ENCODE results near the gene EIF4A2.

Gene EIF4A2

GRCh38 chr3:186772281-186772694, 11.1 kb upstream of the EIF4A2 start:
- Histone ChIP-seq H2AFZ (ENCODE audit: low read depth, low read length) (peak overlapping the region; percentile 79), H3K4me2 (ENCODE audit: insufficient read depth, low read length) (peak overlapping the region; percentile 69), H3K79me2 (ENCODE audit: insufficient read depth, low read length) (no peaks in the 10 kb centered on the region), H3K4me3 (ENCODE audit: low read depth in 1 of 2, low read length in 2 of 2) (peak overlapping the region; percentile 12 to 53; a peak in 3 of 4 replicates), H3K36me3 (ENCODE audit: insufficient read depth, low read length) (no peaks in the 10 kb centered on the region), H3K9ac (ENCODE audit: low read depth, low read length) (peak overlapping the region; percentile 42), H4K20me1 (ENCODE audit: insufficient read depth, low read length) (peaks cover 6% of the 10 kb centered on the region; the same call in 1 of the 2 replicates), H3K27me3 (ENCODE audit: insufficient read depth, low read length, poor library complexity) (peaks cover 24% of the 10 kb centered on the region), H3K4me1 (ENCODE audit: insufficient read depth, low read length) (peaks cover 20% of the 10 kb centered on the region), H3K9me3 (ENCODE audit: insufficient read depth, low read length, severe bottlenecking) (no peaks in the 10 kb centered on the region), H3K27ac (ENCODE audit: low read length) (no peak overlapping the region)
- peak; percentile 70 for ATAC-seq (ENCODE audit: insufficient read depth, low read depth)
- TF ChIP-seq CTCF (IDR thresholded peaks at IDR 0.05; ENCODE audit: borderline replicate concordance, extremely low read depth, low read length, poor library complexity, severe bottlenecking) (no peak), EZH2 (IDR thresholded peaks at IDR 0.05; ENCODE audit: borderline replicate concordance, low read depth, low read length, severe bottlenecking) (peak; percentile 56)
- DNase-seq = no peak

GRCh38 chr3:186772701-186773417, 10.5 kb upstream of the EIF4A2 start:
- Histone ChIP-seq H4K20me1 (ENCODE audit: insufficient read depth, low read length) (peaks cover 6% of the 10 kb centered on the region; the same call in 1 of the 2 replicates), H3K4me2 (ENCODE audit: insufficient read depth, low read length) (peak overlapping the region; percentile 69), H3K36me3 (ENCODE audit: insufficient read depth, low read length) (no peaks in the 10 kb centered on the region), H3K27ac (ENCODE audit: low read length) (no peak overlapping the region; the same call in 1 of the 2 replicates), H3K27me3 (ENCODE audit: insufficient read depth, low read length, poor library complexity) (peaks cover 24% of the 10 kb centered on the region), H3K4me1 (ENCODE audit: insufficient read depth, low read length) (peaks cover 20% of the 10 kb centered on the region), H3K9ac (ENCODE audit: low read depth, low read length) (peak overlapping the region; percentile 42), H3K9me3 (ENCODE audit: insufficient read depth, low read length, severe bottlenecking) (no peaks in the 10 kb centered on the region), H3K4me3 (ENCODE audit: low read depth in 1 of 2, low read length in 2 of 2) (peak overlapping the region; percentile 12 to 53; a peak in 3 of 4 replicates), H3K79me2 (ENCODE audit: insufficient read depth, low read length) (no peaks in the 10 kb centered on the region), H2AFZ (ENCODE audit: low read depth, low read length) (peak overlapping the region; percentile 79)
- peak; percentile 32 for DNase-seq
- peak; percentile 69 for ATAC-seq (ENCODE audit: insufficient read depth, low read depth)
- TF ChIP-seq EZH2 (IDR thresholded peaks at IDR 0.05; ENCODE audit: borderline replicate concordance, low read depth, low read length, severe bottlenecking) (no peak), CTCF (IDR thresholded peaks at IDR 0.05; ENCODE audit: borderline replicate concordance, extremely low read depth, low read length, poor library complexity, severe bottlenecking) (no peak)

GRCh38 chr3:186775999-186776398, 7.4 kb upstream of the EIF4A2 start:
- Histone ChIP-seq H3K27me3 (ENCODE audit: insufficient read depth, low read length, poor library complexity) (peaks cover 24% of the 10 kb centered on the region), H3K4me1 (ENCODE audit: insufficient read depth, low read length) (peaks cover 20% of the 10 kb centered on the region), H3K4me2 (ENCODE audit: insufficient read depth, low read length) (no peak overlapping the region), H4K20me1 (ENCODE audit: insufficient read depth, low read length) (peaks cover 6% of the 10 kb centered on the region; the same call in 1 of the 2 replicates), H3K9me3 (ENCODE audit: insufficient read depth, low read length, severe bottlenecking) (no peaks in the 10 kb centered on the region), H3K27ac (ENCODE audit: low read length) (no peak overlapping the region), H2AFZ (ENCODE audit: low read depth, low read length) (no peak overlapping the region), H3K79me2 (ENCODE audit: insufficient read depth, low read length) (no peaks in the 10 kb centered on the region), H3K4me3 (ENCODE audit: low read depth in 1 of 2, low read length in 2 of 2) (no peak overlapping the region), H3K9ac (ENCODE audit: low read depth, low read length) (no peak overlapping the region), H3K36me3 (ENCODE audit: insufficient read depth, low read length) (no peaks in the 10 kb centered on the region)
- no peak for TF ChIP-seq EZH2 (IDR thresholded peaks at IDR 0.05; ENCODE audit: borderline replicate concordance, low read depth, low read length, severe bottlenecking)
- no peak for TF ChIP-seq CTCF (IDR thresholded peaks at IDR 0.05; ENCODE audit: borderline replicate concordance, extremely low read depth, low read length, poor library complexity, severe bottlenecking)
- ATAC-seq (ENCODE audit: insufficient read depth, low read depth) (no peak), DNase-seq (no peak)
